ENCODE measurements around the gene INTS7. TPM values are rescaled to one million over a fixed set of nuclear protein-coding genes. Genes with fewer than 3 reads are reported as not detected.

INTS7 gene
- total and polyA plus RNA-seq, 2 of the 4 experiments (the other 2 are of a cell fraction) = 8.3 to 24.9 TPM

DNA sequence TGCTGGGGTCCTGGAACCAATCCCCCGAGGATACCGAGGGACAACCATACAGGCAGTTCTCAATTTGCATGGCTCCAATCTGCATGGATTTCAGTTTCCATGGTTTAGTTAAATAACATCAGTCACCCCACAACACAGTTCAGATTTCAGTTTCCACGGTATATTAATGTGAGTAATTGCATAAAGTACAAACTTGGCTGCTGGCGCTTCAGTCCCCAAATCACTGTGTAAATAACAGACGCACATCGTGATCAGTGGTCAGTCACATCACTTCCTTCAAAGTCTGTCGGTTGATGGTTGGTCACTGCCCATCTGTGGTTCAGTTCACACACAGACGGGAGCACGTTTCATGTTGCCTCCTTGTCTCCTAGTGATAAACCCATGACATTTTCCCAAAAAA is 138.4 kb downstream of the INTS7 start:
- dilution Hi-C loops (cut with HindIII; ENCODE audit: low sequenced_read_pairs, unreplicated experiment) (no loop called here), in situ Hi-C loops (cut with MboI; ENCODE audit: low sequenced_read_pairs) (no loop called here), intact Hi-C loops (cut with micrococcal nuclease) (no loop called here)
- Histone ChIP-seq H3K9me1 (ENCODE audit: insufficient read depth, low read length) (no peaks in the 10 kb centered on the region), H2AK5ac (ENCODE audit: low read depth, low read length) (no peak overlapping the region), H3K23ac (ENCODE audit: low read depth, low read length) (no peak overlapping the region), H2BK15ac (ENCODE audit: low read depth, low read length) (no peak overlapping the region), H3K27me3 (ENCODE audit: control insufficient read depth, insufficient read depth, low read length) (peaks cover 12% of the 10 kb centered on the region), H3K4me2 (ENCODE audit: low read depth, low read length) (peak overlapping the region; percentile 45), H4K8ac (ENCODE audit: low read depth in 2 of 2, low read length in 2 of 2) (no peak overlapping the region), H3K4me1 (ENCODE audit: control insufficient read depth, insufficient read depth, low read length) (no peaks in the 10 kb centered on the region), H2AFZ (replicated peaks; ENCODE audit: low read length, poor library complexity) (no peak overlapping the region), H3K36me3 (ENCODE audit: control insufficient read depth, insufficient read depth, low read length) (no peaks in the 10 kb centered on the region), H2BK20ac (ENCODE audit: low read depth, low read length) (no peak overlapping the region), H2BK120ac (ENCODE audit: low read depth, low read length) (no peak overlapping the region), H2AK9ac (replicated peaks; ENCODE audit: low read depth, low read length, poor library complexity) (no peak overlapping the region), H3K4me3 (ENCODE audit: insufficient read depth, low read depth, low read length) (no peak overlapping the region), H2BK5ac (ENCODE audit: low read depth, low read length, poor library complexity, severe bottlenecking) (no peak overlapping the region), H3K27ac (ENCODE audit: insufficient read depth, low read length) (no peak overlapping the region), H3K4ac (ENCODE audit: low read depth, low read length) (no peak overlapping the region), H3K9ac (ENCODE audit: low read depth, low read length) (no peak overlapping the region), H3K56ac (ENCODE audit: extremely low read depth, insufficient read depth, low read length) (no peak overlapping the region), H3K9me3 (ENCODE audit: control insufficient read depth, insufficient read depth, low read length) (peaks cover 2% of the 10 kb centered on the region; the same call in 1 of the 2 replicates), H4K20me1 (ENCODE audit: insufficient read depth, low read length) (no peaks in the 10 kb centered on the region), H3K14ac (replicated peaks; ENCODE audit: low read depth, low read length) (no peak overlapping the region; the same call in 1 of the 2 replicates), H4K91ac (ENCODE audit: insufficient read depth, low read depth, low read length) (no peak overlapping the region), H4K5ac (ENCODE audit: low read depth, low read length) (no peak overlapping the region), H3K18ac (ENCODE audit: low read depth, low read length) (no peak overlapping the region), H3K79me1 (ENCODE audit: low read depth in 1 of 2, low read length in 2 of 2) (no peaks in the 10 kb centered on the region)
- WGBS, 2 experiments (ENCODE audit: extremely low coverage in 2 of 2, insufficient read length in 1 of 2) = 60% methylated on average over 3 of the region's 9 CpGs; no CpG with 5 or more reads in 1 of the 2 experiments
- POLR2A ChIA-PET (ENCODE audit: unreplicated experiment) = no interaction called here
- BruUV-seq (replicated peaks) = no TSS peak
- CTCF ChIA-PET = interaction anchor here (1.0 kb wide), 1 partner anchor 12 kb away, joined by 3 read pairs; no protein-coding TSS in a partner anchor
- ATAC-seq (ENCODE audit: low read depth) (no peak), DNase-seq (peak; percentile 7)
- TF ChIP-seq, protein P1, sequence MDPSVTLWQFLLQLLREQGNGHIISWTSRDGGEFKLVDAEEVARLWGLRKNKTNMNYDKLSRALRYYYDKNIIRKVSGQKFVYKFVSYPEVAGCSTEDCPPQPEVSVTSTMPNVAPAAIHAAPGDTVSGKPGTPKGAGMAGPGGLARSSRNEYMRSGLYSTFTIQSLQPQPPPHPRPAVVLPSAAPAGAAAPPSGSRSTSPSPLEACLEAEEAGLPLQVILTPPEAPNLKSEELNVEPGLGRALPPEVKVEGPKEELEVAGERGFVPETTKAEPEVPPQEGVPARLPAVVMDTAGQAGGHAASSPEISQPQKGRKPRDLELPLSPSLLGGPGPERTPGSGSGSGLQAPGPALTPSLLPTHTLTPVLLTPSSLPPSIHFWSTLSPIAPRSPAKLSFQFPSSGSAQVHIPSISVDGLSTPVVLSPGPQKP (IDR thresholded peaks at IDR 0.05; ENCODE audit: borderline replicate concordance, low read depth, low read length) = no peak
- TF ChIP-seq RFX5 (IDR thresholded peaks at IDR 0.05; ENCODE audit: low read depth, low read length) (no peak), RAD21 (IDR thresholded peaks at IDR 0.05; ENCODE audit: low read length) (no peak), MXI1 (IDR thresholded peaks at IDR 0.05; ENCODE audit: borderline replicate concordance, low read depth, low read length) (no peak)

Data from IMR-90 (cell line).